Mammary microvascular endothelial cell (primary cell): ENCODE results near the gene GPR42. TPM values are rescaled to one million over a fixed set of nuclear protein-coding genes. Genes with fewer than 3 reads are reported as not detected.

Experiments used
- total RNA-seq: library from RNA; depleted of rRNA; stranded (reverse); fragments of >200 nt; gene quantifications from 2 replicates; pipeline ENCODE4 v1.2.3, GENCODE V29; 2015

Gene GPR42
- not detected in 2 replicates for total RNA-seq

GRCh38 chr19:35370722-35371121, at the start of gene GPR42:
Gene GPR42 (plus strand): TSS chr19:35371068. CDS start chr19:35371360, 292 bp downstream.

GRCh38 chr19:35328851-35329285, 42.0 kb upstream of the GPR42 start, which contains the start of gene CD22:
Gene CD22 (plus strand): TSS chr19:35329187. CDS start chr19:35332041, 2,854 bp downstream.

GRCh38 chr19:35347171-35347929, 23.5 kb upstream of the GPR42 start, which contains the start of gene FFAR1:
Gene FFAR1 (plus strand): TSS chr19:35347902. CDS start chr19:35351552, 3,650 bp downstream.

GRCh38 chr19:35357867-35358573, 12.8 kb upstream of the GPR42 start, which contains the start of gene FFAR3:
Gene FFAR3 (plus strand): TSS chr19:35358460. CDS start chr19:35358891, 431 bp downstream.

Other genes with a start within 250 kb of the GPR42 start
- not detected in 2 replicates for gene LGI4, start 236.0 kb upstream of the GPR42 start, total RNA-seq
- not detected in 2 replicates for gene FXYD1, start 232.2 kb upstream of the GPR42 start, total RNA-seq
- gene FXYD7, start 227.8 kb upstream of the GPR42 start, total RNA-seq: not detected in 2 replicates
- gene FXYD5, start 216.3 kb upstream of the GPR42 start, total RNA-seq: 257 and 258 TPM in 2 replicates
- not detected in 2 replicates for gene FAM187B, start 142.3 kb upstream of the GPR42 start, total RNA-seq
- 0.93 and 2.0 TPM in 2 replicates for gene LSR, start 122.1 kb upstream of the GPR42 start, total RNA-seq
- gene USF2, start 102.1 kb upstream of the GPR42 start, total RNA-seq: 63.6 and 70.2 TPM in 2 replicates
- gene HAMP, start 88.5 kb upstream of the GPR42 start, total RNA-seq: not detected in 2 replicates
- not detected in 2 replicates for gene MAG, start 78.9 kb upstream of the GPR42 start, total RNA-seq
- 0.15 and 1.1 TPM in 2 replicates for gene CD22, start 41.9 kb upstream of the GPR42 start, total RNA-seq
- not detected in 2 replicates for gene FFAR1, start 23.2 kb upstream of the GPR42 start, total RNA-seq
- gene FFAR3, start 12.6 kb upstream of the GPR42 start, total RNA-seq: not detected in 2 replicates
- not detected in 2 replicates for gene FFAR2, start 77.2 kb downstream of the GPR42 start, total RNA-seq
- gene KRTDAP, start 119.4 kb downstream of the GPR42 start, total RNA-seq: not detected in 2 replicates
- gene DMKN, start 142.6 kb downstream of the GPR42 start, total RNA-seq: not detected in 2 replicates
- gene SBSN, start 157.2 kb downstream of the GPR42 start, total RNA-seq: not detected in 2 replicates
- not detected in 2 replicates for gene GAPDHS, start 162.4 kb downstream of the GPR42 start, total RNA-seq
- 97.0 and 97.3 TPM in 2 replicates for gene TMEM147, start 174.6 kb downstream of the GPR42 start, total RNA-seq
- gene ATP4A, start 192.6 kb downstream of the GPR42 start, total RNA-seq: not detected in 2 replicates
- gene PMIS2, start 215.1 kb downstream of the GPR42 start, total RNA-seq: not detected in 2 replicates
- 13.0 and 13.1 TPM in 2 replicates for gene HAUS5, start 241.7 kb downstream of the GPR42 start, total RNA-seq